ENCODE data around the gene SPEG.

Gene SPEG

DNA sequence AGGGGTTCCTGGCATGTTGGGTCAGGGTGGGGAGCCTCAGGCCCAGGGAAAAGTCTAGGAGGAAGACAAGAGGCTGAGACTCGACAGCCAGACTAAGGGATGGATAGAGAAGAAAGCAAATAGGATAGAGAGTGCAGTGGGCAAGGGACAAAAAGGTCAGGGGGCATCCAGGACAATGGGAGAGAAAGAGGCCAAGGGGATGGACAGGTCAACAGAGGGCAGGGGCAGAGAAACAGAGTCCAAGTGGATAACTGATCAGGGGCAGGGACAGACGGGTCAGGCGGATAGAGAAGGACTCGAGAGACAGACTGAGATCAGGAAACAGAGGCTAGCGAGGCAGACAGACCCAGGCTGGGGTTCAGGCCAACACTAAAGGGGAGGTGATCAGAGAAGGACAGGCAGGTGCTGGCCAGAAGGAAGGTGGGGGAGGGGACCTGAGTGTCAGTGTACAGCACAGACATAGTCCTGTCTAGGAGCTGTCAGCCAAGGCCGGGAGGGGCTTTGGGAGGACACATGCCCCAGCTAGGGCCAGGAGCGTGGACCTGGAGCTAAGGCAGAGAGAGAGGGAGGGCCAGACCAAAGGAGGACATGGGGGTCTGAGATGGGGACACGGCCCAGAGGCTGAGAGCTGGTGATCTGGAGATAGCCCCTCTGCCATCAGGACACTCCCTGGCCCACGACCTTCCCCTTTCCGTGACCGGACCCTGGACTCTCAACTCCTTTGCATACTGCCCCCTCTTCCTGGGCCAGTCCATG is 91.9 kb downstream of the SPEG start:
- DNase-seq (ENCODE audit: low read depth in 1 of 2, low spot score in 1 of 2): no peak

- DNase-seq (ENCODE audit: low read depth in 1 of 2, low spot score in 1 of 2): no peak
These were observed 92.4 kb downstream of the SPEG start for GRCh38 chr2:219527076-219527394.

GRCh38 chr2:219527472-219527871 is 92.8 kb downstream of the SPEG start:
- DNase-seq (ENCODE audit: low read depth in 1 of 2, low spot score in 1 of 2): no peak

- peak; percentile 75 to 79 for DNase-seq (ENCODE audit: low read depth in 1 of 2, low spot score in 1 of 2)
These were observed 95.7 kb downstream of the SPEG start for GRCh38 chr2:219530048-219530963.

DNA sequence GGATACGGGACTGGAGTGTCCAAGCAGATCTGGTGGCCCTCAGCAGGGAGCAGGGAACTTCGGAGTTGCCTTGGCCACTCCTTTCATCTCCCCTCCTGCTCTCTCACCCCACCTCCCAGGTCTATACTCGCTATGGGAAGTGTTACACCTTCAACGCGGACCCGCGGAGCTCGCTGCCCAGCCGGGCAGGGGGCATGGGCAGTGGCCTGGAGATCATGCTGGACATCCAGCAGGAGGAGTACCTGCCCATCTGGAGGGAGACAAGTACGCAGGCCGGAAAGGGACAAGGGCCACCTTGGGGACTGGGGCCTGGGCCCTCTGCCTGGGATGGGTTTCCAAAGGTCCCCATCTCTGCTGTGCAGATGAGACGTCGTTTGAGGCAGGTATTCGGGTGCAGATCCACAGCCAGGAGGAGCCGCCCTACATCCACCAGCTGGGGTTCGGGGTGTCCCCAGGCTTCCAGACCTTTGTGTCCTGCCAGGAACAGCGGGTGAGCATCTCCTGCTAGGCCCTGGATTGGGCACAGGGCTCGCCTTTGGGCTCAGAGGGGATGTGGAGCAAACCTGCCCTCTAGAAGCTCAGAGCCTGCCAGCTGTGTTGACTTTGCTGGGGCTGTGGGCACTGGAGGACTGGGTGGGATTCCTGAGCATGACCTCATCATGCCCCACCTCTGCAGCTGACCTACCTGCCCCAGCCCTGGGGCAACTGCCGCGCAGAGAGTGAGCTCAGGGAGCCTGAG is 97.2 kb downstream of the SPEG start:
- DNase-seq (ENCODE audit: low read depth in 1 of 2, low spot score in 1 of 2): no peak

DNA sequence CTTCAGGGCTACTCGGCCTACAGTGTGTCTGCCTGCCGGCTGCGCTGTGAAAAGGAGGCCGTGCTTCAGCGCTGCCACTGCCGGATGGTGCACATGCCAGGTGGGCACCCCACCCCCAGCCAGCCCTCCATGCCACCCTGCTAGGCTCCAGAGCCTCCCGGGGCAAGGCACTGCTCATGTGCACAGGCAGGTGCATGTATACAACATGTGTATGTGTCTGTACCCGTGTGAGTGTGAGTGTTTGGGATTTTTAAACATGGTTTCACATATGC is 97.7 kb downstream of the SPEG start:
- no peak for DNase-seq (ENCODE audit: low read depth in 1 of 2, low spot score in 1 of 2)

DNA sequence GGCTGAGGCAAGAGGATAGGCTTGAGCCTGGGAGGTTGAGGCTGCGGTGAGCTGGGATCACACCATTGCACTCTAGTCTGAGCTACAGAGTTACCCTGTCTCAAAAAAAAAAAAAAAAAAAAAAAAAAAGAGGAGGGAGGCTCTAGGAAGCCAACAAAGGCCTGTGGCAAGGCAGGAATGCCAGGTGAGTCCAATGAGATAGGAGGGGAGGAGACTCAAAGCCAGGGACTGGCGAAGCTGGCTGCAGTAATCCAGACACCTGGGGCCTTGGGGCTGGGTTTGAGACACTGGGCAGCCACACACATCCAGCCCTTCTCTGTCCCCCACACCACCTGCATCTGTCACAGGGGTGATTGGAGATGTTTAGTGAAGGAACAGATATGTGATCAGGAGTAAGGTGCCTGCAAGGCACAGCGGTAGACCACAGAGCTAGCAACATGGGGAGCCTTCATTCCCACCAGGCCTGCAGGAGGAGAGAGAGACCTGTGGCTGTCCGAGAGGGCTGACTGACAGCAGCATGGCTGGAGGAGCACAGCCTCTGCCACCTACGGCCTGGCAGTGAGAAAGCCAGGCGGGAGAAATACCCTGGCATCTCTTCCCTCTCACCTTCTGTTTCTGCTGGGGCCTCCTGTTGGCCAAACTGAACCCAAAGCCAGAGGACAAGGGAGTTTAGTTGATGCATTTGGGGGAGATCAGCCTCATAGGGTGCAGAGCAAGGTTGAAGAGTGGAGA is 99.5 kb downstream of the SPEG start:
- no peak for DNase-seq (ENCODE audit: low read depth in 1 of 2, low spot score in 1 of 2)

DNA sequence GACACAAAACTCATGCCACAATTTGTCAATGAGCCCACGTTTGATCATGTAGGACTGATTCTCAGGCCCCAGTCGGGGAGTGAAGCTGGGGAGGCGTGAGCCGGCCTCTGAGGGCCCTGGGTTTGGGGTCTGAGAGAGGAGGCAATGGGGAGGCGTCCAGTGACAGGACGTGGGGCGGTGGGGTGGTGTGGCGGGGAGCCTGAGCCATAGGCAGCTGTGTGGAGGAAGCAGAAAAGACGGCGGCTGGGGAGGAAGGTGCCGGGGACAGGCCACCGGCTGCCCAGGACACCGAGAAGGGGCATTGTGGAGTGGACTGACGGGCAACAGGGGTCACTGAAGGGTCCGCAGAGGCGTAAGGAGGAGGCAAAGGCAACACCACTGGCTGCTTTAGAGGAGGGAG is 101.8 kb downstream of the SPEG start:
- no peak for DNase-seq (ENCODE audit: low read depth in 1 of 2, low spot score in 1 of 2)

DNA sequence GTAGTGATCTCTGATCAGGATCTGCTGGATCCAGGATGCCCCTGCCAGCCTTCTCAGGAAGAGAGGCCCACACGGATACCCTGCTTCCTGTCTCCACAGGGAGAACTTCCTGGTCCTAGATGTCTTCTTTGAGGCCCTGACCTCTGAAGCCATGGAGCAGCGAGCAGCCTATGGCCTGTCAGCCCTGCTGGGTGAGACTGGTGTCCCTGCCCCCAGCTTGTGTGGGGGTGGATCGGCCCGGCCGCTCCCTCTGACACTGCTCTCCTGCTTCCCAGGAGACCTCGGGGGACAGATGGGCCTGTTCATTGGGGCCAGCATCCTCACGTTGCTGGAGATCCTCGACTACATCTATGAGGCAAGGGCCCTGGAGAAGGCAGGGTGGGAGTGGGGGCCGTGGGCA is 102.3 kb downstream of the SPEG start:
- DNase-seq (ENCODE audit: low read depth in 1 of 2, low spot score in 1 of 2): no peak

DNA sequence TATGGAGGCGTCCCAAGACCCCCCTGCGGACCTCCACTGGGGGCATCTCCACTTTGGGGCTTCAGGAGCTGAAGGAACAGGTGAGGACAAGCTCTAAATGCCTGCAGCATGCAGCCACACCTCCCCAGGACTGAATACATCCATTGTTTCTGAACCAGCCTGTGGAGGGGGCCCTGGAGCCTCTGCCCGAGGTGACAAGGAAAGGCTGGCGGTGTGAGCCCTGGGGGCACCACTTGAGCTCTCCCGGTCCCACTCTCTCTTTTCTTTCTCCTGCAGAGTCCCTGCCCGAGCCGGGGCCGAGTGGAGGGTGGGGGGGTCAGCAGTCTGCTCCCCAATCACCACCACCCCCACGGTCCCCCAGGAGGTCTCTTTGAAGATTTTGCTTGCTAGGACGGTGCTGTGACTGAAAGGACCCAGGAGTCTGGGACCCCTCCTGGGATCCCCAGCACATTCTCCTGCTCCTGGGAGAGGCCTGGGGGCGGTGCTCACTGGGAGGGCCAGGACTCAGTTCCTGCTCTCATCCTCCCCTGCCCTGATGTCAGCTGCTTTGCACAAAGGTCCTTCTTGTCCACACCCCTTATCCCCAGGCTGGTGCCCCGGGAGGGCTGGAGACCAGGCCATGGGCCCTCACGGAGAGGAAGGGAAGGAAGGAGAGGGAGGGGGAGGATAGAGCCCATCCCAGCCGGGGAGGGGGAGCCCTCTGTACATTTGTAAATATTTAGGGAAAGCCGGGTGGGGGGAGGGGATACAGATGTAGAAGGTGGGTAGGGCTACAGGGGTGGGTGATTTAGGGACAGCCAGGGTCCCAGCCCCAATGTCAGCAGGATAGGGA is 103.2 kb downstream of the SPEG start:
- DNase-seq (ENCODE audit: low read depth in 1 of 2, low spot score in 1 of 2): no peak

DNA sequence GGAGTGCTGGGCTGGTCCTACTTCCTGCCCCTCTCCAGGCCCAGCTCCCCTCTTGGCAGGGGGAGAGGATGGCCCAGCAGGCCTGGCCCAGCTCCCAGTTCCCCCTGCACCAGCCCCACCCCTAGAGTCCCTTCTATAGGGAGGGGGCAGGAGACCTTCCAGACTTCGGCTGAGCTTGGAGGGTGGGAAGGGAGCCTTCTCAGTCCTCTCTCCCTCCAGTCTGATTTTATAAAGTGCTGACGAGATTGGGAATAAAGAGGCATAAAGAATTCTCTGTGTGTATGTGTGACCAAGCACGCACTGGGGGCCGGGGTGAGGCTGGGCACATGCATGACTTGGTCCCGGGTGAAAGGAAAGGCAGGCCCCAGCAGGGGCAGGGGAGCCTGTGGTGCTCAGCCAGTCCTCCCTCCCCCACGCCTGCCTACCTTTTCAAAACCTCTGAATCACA is 103.9 kb downstream of the SPEG start:
- no peak for DNase-seq (ENCODE audit: low read depth in 1 of 2, low spot score in 1 of 2)

DNA sequence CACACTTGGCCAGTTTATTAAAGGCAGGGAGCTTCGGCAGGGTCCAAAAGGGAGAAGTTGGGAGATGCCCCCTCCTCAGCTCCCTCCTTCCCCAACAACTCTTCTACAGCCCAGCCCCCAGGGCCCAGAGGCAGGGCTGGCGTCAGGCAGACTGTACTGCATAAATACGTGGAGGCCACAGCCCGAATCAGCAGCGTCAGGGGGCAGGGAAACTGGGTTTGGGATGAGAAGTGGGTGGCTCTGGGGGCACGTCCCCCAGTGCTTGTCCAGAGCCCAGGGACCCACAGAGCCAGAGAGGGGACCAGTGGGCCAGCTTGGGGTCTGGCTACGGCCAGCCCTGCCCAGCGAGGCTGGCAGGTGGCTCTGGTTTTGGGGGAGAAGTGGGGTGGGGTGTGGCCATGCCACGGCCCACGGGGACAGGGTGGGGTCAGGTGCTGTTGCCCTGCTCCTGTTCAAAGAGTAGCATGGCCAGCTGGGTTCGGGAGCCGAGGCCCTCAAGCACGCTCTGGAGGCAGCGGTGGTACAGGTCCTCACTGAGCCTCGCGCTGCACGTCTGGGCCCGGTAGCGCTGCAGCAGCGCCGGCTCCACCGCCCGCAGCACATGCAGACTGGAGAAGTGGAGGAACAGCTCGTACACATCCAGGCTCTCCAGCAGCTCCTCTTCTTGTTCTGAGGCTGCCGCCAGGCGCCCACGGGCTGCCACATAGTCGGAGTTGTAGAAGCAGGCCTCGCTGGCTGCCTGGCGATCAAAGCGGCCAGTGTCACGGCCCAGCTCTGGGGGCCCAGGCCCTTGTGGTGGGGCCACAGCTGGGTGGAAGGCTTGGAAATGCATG is 104.5 kb downstream of the SPEG start:
- DNase-seq (ENCODE audit: low read depth in 1 of 2, low spot score in 1 of 2): no peak

GRCh38 chr2:219539926-219540678 is 105.5 kb downstream of the SPEG start:
- no peak for DNase-seq (ENCODE audit: low read depth in 1 of 2, low spot score in 1 of 2)

GRCh38 chr2:219540784-219541504 is 106.3 kb downstream of the SPEG start:
- no peak for DNase-seq (ENCODE audit: low read depth in 1 of 2, low spot score in 1 of 2)

DNA sequence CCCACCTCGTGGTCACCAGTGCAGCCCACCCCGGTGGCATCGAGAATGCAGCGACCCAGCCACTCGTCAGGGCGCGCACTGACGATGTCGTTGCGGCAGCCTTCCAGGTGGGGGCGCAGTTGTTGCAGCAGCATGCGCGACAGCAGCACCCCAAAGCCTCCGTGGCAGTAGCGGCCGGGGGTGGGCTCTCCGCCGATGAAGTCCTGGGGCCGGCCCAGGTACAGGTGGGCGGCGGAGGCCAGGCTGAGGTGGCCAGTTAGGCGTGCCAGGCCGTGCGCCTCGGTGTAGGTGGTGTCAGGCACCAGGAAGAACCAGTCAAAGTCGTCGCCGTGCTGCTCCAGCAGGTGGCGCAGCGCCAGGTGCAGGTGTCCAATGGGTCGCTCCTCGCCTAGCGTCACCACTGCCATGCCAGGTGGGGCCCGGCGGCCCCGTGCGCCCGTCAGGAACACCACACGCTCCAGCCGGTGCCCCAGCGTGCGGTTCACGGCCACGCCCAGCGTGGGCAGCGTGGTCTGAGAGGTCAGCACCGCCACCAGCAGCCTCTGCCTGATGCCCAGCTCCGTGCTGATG is 107.1 kb downstream of the SPEG start:
- peak; percentile 76 for DNase-seq (ENCODE audit: low read depth in 1 of 2, low spot score in 1 of 2)

- DNase-seq (ENCODE audit: low read depth in 1 of 2, low spot score in 1 of 2): no peak
These were observed 108.4 kb downstream of the SPEG start for GRCh38 chr2:219542931-219543595.

Data from activated T-helper 1 cell treated with anti-CD3 and anti-CD28 coated beads, Interleukin-2, amount 50 U/mL, for 16 hours (primary cell).